HepG2 (cell line): ENCODE data around the gene L3MBTL1. TPM values are rescaled to one million over a fixed set of nuclear protein-coding genes. Genes with fewer than 3 reads are reported as not detected.

Experiments used
- CBX5 ChIP-seq: sonication (generic); formaldehyde crosslinking; IDR thresholded peaks from 2 replicates; pipeline ENCODE4 v1.4.0; 2020; ENCODE audit warnings: missing genetic modification reagents, borderline replicate concordance
- DMAP1 ChIP-seq: IDR thresholded peaks from 2 replicates; pipeline ENCODE4 v1.6.1; 2016
- KLF13 ChIP-seq: sonication (generic); formaldehyde crosslinking; IDR thresholded peaks from 2 replicates; pipeline ENCODE4 v1.4.0; 2020; ENCODE audit warnings: mild to moderate bottlenecking, missing genetic modification reagents
- LCORL ChIP-seq, 2 experiments: fragments of 450-650 bp in 1 of 2; sonication (generic) in 1 of 2; formaldehyde crosslinking in 1 of 2; IDR thresholded peaks; 2 replicates each; pipeline versions ENCODE4 v1.5.0 to v1.6.1; 2017 to 2020; ENCODE audit warnings: antibody characterized with exemption in 1 of 2, missing genetic modification reagents in 1 of 2
- MBNL3 ChIP-seq: fragments of 250-450 bp; sonication (Bioruptor Pico); conservative IDR thresholded peaks from 2 replicates; pipeline ENCODE4 v1.8.0; 2022; ENCODE audit warnings: mild to moderate bottlenecking, inconsistent platforms
- MXD4 ChIP-seq: IDR thresholded peaks from 2 replicates; pipeline ENCODE4 v1.6.1; 2016; ENCODE audit warnings: mild to moderate bottlenecking, missing biosample characterization, missing genetic modification reagents
- PAF1 ChIP-seq: IDR thresholded peaks from 2 replicates; pipeline ENCODE4 v1.6.1; 2016; ENCODE audit warnings: missing genetic modification reagents, missing compliant biosample characterization
- SMYD3 ChIP-seq: sonication (generic); formaldehyde crosslinking; IDR thresholded peaks from 2 replicates; pipeline ENCODE4 v1.8.1; 2023; ENCODE audit warnings: mild to moderate bottlenecking, missing genetic modification reagents
- SRSF9 ChIP-seq: fragments of 200-400 bp; formaldehyde crosslinking; IDR thresholded peaks from 2 replicates; pipeline ENCODE4 v1.6.1; 2018; ENCODE audit warnings: borderline replicate concordance, mild to moderate bottlenecking, low read depth, low read length; ENCODE audit not compliant: insufficient read depth, poor library complexity, severe bottlenecking
- STAG1 ChIP-seq: sonication (generic); formaldehyde crosslinking; IDR thresholded peaks from 2 replicates; pipeline ENCODE4 v1.4.0; 2020; ENCODE audit warnings: missing genetic modification reagents
- ZFP36 ChIP-seq: fragments of 150-350 bp; IDR thresholded peaks from 2 replicates; pipeline ENCODE4 v1.6.1; 2018; ENCODE audit warnings: borderline replicate concordance, low read length, low read depth; ENCODE audit not compliant: partially characterized antibody
- ZNF234 ChIP-seq: sonication (generic); formaldehyde crosslinking; conservative IDR thresholded peaks from 2 replicates; pipeline ENCODE4 v1.5.1; 2020; ENCODE audit warnings: mild to moderate bottlenecking, missing genetic modification reagents
- ZNF317 ChIP-seq: sonication (generic); formaldehyde crosslinking; IDR thresholded peaks from 2 replicates; pipeline ENCODE4 v1.5.0; 2020; ENCODE audit warnings: mild to moderate bottlenecking, missing genetic modification reagents
- ZNF839 ChIP-seq: sonication (generic); formaldehyde crosslinking; IDR thresholded peaks from 2 replicates; pipeline ENCODE4 v1.4.0; 2020; ENCODE audit warnings: missing genetic modification reagents, mild to moderate bottlenecking, borderline replicate concordance
- polyA plus RNA-seq, 8 experiments: library from polyadenylated mRNA; depleted of rRNA in 3 of 8; stranded (reverse) in 7 of 8; unstranded in 1 of 8; fragments of >200 nt; fragmentation: Illumina TruSeq in 4 of 8; extraction: Trizol in 4 of 8; gene quantifications; 2 replicates each; pipeline versions ENCODE4 v1.2.1 to v1.2.3, GENCODE V29; 2011 to 2016; ENCODE audit warnings: low read depth in 4 of 8, missing spikeins in 1 of 8, mixed read lengths in 1 of 8; ENCODE audit not compliant: insufficient read depth in 1 of 8
- total RNA-seq, 5 experiments: library from RNA; depleted of rRNA; stranded (reverse); fragments of >200 nt; fragmentation: Illumina TruSeq; extraction: Trizol; gene quantifications; 2 replicates each; pipeline ENCODE4 v1.2.3, GENCODE V29; 2016; ENCODE audit warnings: low read depth in 1 of 5
- TF ChIP-seq, protein P1 (sequence below): sonication (generic); formaldehyde crosslinking; IDR thresholded peaks from 2 replicates; pipeline ENCODE4 v1.5.1; 2020; ENCODE audit warnings: missing genetic modification reagents, mild to moderate bottlenecking, borderline replicate concordance
- TF ChIP-seq, protein P2 (sequence below): sonication (generic); formaldehyde crosslinking; IDR thresholded peaks from 2 replicates; pipeline ENCODE4 v1.5.1; 2020; ENCODE audit warnings: missing genetic modification reagents, mild to moderate bottlenecking, borderline replicate concordance
- TF ChIP-seq, protein P3 (sequence below): sonication (generic); formaldehyde crosslinking; IDR thresholded peaks from 2 replicates; pipeline ENCODE4 v1.4.0; 2020; ENCODE audit warnings: mild to moderate bottlenecking, missing genetic modification reagents

The L3MBTL1 gene
- total and polyA plus RNA-seq, 2 of the 13 experiments (the other 11 are each of a cell fraction or from before 2014, with no cell fraction given) = 9.0 to 17.8 TPM

DNA sequence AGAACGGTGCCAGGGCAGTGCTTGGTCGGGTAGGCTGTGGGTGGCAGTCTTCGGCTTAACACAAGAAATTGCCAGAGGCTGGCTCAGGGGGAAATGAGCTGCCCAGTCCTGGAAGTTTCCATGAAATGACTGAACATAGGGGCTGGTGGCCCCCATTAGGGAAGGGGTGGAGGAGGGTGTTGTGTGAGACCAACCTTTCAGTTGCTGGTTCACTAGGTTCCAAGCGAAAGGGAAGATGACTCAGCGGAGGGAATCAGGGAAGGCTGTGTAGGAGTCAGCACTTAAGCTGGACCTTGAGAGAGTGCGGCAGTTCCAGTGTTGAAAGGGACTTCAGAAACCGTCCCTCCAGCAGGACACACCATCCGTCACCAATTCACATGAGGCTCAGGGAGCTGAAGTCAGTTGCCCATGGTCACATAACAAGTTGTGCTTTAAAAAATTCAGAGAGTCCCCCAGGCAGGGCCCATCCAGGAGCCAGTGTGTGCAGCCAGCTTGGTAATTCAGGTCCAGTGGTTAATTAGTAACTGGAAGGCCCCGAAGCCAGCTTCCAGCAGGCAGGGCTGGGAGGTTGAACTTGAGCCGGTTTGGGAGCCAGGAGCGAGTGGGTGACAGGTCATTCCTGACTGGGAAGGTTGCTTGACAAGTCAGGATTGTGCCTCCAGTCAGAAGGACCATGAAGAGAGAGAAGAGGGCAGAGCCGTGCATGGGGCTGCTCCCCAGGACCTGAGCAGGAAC, 51.1 kb downstream of the L3MBTL1 start, which contains the start of gene SGK2 (continued):
- TF ChIP-seq ZNF317 (no peak), CBX5 (peak; percentile 17; the same call in 1 of the 2 replicates), MBNL3 (CRISPR knock-in tag) (no peak), SMYD3 (no peak), MXD4 (CRISPR knock-in tag) (peak; percentile 84), KLF13 (CRISPR knock-in tag) (peak; percentile 78; the same call in 1 of the 2 replicates), ZNF234 (CRISPR knock-in tag) (no peak), LCORL (IDR thresholded peaks at IDR 0.05) (no peak), LCORL (CRISPR knock-in tag; IDR thresholded peaks at IDR 0.05) (peak; percentile 90), DMAP1 (peak; percentile 87; the same call in 1 of the 2 replicates), PAF1 (CRISPR knock-in tag) (no peak), ZNF839 (CRISPR knock-in tag) (no peak), ZFP36 (no peak), SRSF9 (no peak), STAG1 (CRISPR knock-in tag) (peak; percentile 20; the same call in 1 of the 2 replicates)
- TF ChIP-seq, protein P1, sequence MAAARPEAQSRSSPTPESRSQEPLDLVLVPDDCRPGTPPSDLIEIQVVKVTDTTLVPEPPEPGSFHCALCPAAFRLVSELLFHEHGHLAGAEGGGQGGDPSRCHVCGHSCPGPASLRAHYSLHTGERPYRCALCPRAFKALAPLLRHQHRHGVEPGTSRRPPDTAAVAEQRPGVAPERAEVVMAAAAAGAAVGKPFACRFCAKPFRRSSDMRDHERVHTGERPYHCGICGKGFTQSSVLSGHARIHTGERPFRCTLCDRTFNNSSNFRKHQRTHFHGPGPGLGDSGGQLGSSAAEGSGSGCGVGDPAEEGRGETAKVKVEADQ (CRISPR knock-in tag) = no peak
- TF ChIP-seq, protein P2, sequence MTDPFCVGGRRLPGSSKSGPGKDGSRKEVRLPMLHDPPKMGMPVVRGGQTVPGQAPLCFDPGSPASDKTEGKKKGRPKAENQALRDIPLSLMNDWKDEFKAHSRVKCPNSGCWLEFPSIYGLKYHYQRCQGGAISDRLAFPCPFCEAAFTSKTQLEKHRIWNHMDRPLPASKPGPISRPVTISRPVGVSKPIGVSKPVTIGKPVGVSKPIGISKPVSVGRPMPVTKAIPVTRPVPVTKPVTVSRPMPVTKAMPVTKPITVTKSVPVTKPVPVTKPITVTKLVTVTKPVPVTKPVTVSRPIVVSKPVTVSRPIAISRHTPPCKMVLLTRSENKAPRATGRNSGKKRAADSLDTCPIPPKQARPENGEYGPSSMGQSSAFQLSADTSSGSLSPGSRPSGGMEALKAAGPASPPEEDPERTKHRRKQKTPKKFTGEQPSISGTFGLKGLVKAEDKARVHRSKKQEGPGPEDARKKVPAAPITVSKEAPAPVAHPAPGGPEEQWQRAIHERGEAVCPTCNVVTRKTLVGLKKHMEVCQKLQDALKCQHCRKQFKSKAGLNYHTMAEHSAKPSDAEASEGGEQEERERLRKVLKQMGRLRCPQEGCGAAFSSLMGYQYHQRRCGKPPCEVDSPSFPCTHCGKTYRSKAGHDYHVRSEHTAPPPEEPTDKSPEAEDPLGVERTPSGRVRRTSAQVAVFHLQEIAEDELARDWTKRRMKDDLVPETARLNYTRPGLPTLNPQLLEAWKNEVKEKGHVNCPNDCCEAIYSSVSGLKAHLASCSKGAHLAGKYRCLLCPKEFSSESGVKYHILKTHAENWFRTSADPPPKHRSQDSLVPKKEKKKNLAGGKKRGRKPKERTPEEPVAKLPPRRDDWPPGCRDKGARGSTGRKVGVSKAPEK = no peak
- TF ChIP-seq, protein P3, sequence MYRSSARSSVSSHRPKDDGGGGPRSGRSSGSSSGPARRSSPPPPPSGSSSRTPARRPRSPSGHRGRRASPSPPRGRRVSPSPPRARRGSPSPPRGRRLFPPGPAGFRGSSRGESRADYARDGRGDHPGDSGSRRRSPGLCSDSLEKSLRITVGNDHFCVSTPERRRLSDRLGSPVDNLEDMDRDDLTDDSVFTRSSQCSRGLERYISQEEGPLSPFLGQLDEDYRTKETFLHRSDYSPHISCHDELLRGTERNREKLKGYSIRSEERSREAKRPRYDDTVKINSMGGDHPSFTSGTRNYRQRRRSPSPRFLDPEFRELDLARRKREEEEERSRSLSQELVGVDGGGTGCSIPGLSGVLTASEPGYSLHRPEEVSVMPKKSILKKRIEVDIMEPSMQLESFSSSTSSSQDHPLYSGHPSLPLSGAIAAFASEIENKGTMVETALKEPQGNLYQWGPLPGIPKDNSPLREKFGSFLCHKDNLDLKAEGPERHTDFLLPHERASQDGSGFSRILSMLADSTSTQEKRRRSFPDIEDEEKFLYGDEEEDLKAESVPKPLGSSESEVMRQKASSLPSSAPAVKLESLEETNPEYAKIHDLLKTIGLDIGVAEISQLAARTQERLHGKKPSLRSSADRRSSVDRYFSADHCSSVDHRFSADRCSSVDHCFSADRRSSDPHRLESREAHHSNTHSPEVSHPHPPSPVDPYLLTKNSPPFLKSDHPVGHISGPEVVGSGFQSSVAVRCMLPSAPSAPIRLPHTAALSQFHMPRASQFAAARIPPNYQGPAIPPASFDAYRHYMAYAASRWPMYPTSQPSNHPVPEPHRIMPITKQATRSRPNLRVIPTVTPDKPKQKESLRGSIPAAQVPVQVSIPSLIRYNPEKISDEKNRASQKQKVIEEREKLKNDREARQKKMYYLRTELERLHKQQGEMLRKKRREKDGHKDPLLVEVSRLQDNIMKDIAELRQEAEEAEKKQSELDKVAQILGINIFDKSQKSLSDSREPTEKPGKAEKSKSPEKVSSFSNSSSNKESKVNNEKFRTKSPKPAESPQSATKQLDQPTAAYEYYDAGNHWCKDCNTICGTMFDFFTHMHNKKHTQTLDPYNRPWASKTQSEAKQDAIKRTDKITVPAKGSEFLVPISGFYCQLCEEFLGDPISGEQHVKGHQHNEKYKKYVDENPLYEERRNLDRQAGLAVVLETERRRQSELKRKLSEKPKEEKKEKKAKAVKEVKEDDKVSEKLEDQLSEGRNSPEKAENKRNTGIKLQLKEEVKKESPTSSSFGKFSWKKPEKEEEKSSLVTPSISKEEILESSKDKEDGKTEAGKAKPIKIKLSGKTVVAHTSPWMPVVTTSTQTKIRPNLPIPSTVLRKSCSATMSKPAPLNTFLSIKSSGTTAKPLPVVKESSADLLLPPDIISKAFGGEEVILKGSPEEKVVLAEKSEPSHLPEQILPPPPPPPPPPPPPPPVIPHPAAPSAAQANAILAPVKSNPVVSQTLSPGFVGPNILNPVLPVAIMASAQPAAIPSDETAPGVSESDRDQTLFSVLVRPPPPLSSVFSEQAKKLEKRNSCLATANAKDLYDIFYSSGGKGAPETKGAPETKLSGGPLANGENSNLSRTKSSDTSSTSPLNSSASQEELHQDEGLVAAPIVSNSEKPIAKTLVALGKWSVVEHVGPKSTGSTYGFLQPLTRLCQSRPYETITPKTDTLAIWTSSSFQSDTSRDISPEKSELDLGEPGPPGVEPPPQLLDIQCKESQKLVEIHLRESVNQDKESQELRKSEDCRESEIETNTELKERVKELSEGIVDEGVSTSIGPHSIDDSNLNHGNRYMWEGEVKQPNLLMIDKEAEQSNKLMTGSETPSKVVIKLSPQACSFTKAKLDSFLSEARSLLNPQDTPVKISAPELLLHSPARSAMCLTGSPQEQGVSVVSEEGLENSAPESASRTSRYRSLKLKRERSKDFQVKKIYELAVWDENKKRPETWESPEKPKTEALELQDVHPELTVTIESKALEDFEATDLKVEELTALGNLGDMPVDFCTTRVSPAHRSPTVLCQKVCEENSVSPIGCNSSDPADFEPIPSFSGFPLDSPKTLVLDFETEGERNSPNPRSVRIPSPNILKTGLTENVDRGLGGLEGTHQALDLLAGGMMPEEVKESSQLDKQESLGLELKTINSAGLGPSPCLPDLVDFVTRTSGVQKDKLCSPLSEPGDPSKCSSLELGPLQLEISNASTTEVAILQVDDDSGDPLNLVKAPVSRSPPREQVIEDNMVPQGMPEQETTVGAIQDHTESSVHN (CRISPR knock-in tag) = no peak
